Astrocyte of the cerebellum (primary cell): ENCODE results near the gene SNX11.

ENCODE experiments used
- DNase-seq: peaks from one replicate; pipeline ENCODE4 v3.0.0-alpha.2; 2011; ENCODE audit warnings: low read depth
- H3K4me3 ChIP-seq: 2 replicates; pipeline ENCODE4 v1.5.1; 2011; ENCODE audit warnings: mild to moderate bottlenecking, low read depth, low read length, moderate library complexity
- CTCF ChIP-seq: IDR thresholded peaks from 2 replicates; pipeline ENCODE4 v1.5.1; 2012; ENCODE audit warnings: low read length, low read depth, moderate library complexity, mild to moderate bottlenecking; ENCODE audit errors: missing control alignments
- in situ Hi-C: cut with HindIII; loops from 2 replicates; pipeline ENCODE4 v1.10.0; 2017; ENCODE audit warnings: low sequenced_read_pairs

The SNX11 gene

GRCh38 chr17:48144231-48144630 is 36.7 kb downstream of the SNX11 start:
- H3K4me3 ChIP-seq, result no peak overlapping the region
- no peak for DNase-seq
- TF ChIP-seq CTCF, result no peak
- in situ Hi-C loops, result no loop called here

GRCh38 chr17:48144976-48145798 is 37.6 kb downstream of the SNX11 start:
- in situ Hi-C loops, result no loop called here
- DNase-seq, result no peak
- TF ChIP-seq CTCF, result no peak
- H3K4me3 ChIP-seq, result no peak overlapping the region

- TF ChIP-seq CTCF, result no peak
- H3K4me3 ChIP-seq, result no peak overlapping the region
- no peak for DNase-seq
- in situ Hi-C loops, result no loop called here
Observed at GRCh38 chr17:48148029-48148770, 40.6 kb downstream of the SNX11 start.

GRCh38 chr17:48148854-48149786 is 41.6 kb downstream of the SNX11 start:
- no peak for DNase-seq
- no peak for TF ChIP-seq CTCF
- no peak overlapping the region for H3K4me3 ChIP-seq
- in situ Hi-C loops, result no loop called here

GRCh38 chr17:48149787-48150463 is 42.4 kb downstream of the SNX11 start:
- H3K4me3 ChIP-seq, result no peak overlapping the region
- no peak for TF ChIP-seq CTCF
- in situ Hi-C loops, result no loop called here
- DNase-seq, result no peak
